NB4 (cell line): Measurements from ENCODE around the gene CNOT8.

Experiments
- DNase-seq: peaks from one replicate; pipeline ENCODE4 v3.0.0; 2010; ENCODE audit warnings: low read depth
- H3K4me3 ChIP-seq: one replicate; pipeline ENCODE4 v1.5.1; 2011; ENCODE audit warnings: mild to moderate bottlenecking, low read depth, low read length, moderate library complexity
- CTCF ChIP-seq: IDR thresholded peaks from one replicate; pipeline ENCODE4 v1.5.1; 2012; ENCODE audit warnings: low read depth, low read length
- MAX ChIP-seq: IDR thresholded peaks from 2 replicates; pipeline ENCODE4 v1.6.1; 2011; ENCODE audit warnings: low read depth, low read length
- MYC ChIP-seq: IDR thresholded peaks from 2 replicates; pipeline ENCODE4 v1.6.1; 2011; ENCODE audit warnings: low read depth, low read length
- POLR2A ChIP-seq: IDR thresholded peaks from 2 replicates; pipeline ENCODE4 v1.6.1; 2011; ENCODE audit warnings: mild to moderate bottlenecking; ENCODE audit not compliant: insufficient read length; ENCODE audit errors: extremely low read depth

Gene CNOT8

GRCh38 chr5:154837009-154837901, 21.2 kb upstream of the CNOT8 start:
- TF ChIP-seq CTCF: no peak
- no peak for TF ChIP-seq MYC
- TF ChIP-seq POLR2A: no peak
- TF ChIP-seq MAX: no peak
- H3K4me3 ChIP-seq: no peak overlapping the region
- DNase-seq: no peak

- TF ChIP-seq MYC (no peak), POLR2A (no peak), CTCF (no peak), MAX (no peak)
- DNase-seq: no peak
- no peak overlapping the region for H3K4me3 ChIP-seq
Observed at GRCh38 chr5:154840435-154841272, 17.8 kb upstream of the CNOT8 start.

- no peak for TF ChIP-seq POLR2A
- DNase-seq: no peak
- H3K4me3 ChIP-seq: no peak overlapping the region
Observed at GRCh38 chr5:154841273-154841661, 17.2 kb upstream of the CNOT8 start.

GRCh38 chr5:154842689-154843530, 15.5 kb upstream of the CNOT8 start:
- no peak overlapping the region for H3K4me3 ChIP-seq
- no peak for DNase-seq
- TF ChIP-seq MYC (no peak), CTCF (no peak), MAX (no peak), POLR2A (no peak)

GRCh38 chr5:154844809-154845208, 13.6 kb upstream of the CNOT8 start:
- no peak overlapping the region for H3K4me3 ChIP-seq
- DNase-seq: no peak
- TF ChIP-seq MAX: no peak
- no peak for TF ChIP-seq POLR2A
- no peak for TF ChIP-seq MYC
- no peak for TF ChIP-seq CTCF
